ENCODE measurements around the gene TNS1. TPM values are rescaled to one million over a fixed set of nuclear protein-coding genes. Genes with fewer than 3 reads are reported as not detected.

The TNS1 gene
- total and polyA plus RNA-seq, 2 experiments from 2014 or later: 16.2 to 27.6 TPM

GRCh38 chr2:217803653-217803960, 199.2 kb downstream of the TNS1 start:
- H3K27ac ChIP-seq: no peak overlapping the region
- no peaks in the 10 kb centered on the region for H3K9me3 ChIP-seq (ENCODE audit: low read depth)
- no peak overlapping the region for H2AFZ ChIP-seq
- no peak overlapping the region for H3K4me3 ChIP-seq
- no peaks in the 10 kb centered on the region for H3K9me2 ChIP-seq (replicated peaks; ENCODE audit: insufficient read depth)
- no peaks in the 10 kb centered on the region for H3K79me2 ChIP-seq
- WGBS (ENCODE audit: low lambda C conversion rate, missing lambda C conversion rate): 88% methylated on average over 3 of the region's 3 CpGs
- no peak overlapping the region for H3K4me2 ChIP-seq
- H3K36me3 ChIP-seq (replicated peaks; ENCODE audit: insufficient read depth, low read depth): no peaks in the 10 kb centered on the region
- H4K20me1 ChIP-seq (ENCODE audit: insufficient read depth, poor library complexity, severe bottlenecking): no peaks in the 10 kb centered on the region
- TF ChIP-seq EZH2 (IDR thresholded peaks at IDR 0.05; ENCODE audit: borderline replicate concordance): no peak
- TF ChIP-seq EZH2phosphoT487 (IDR thresholded peaks at IDR 0.05; ENCODE audit: low read depth, severe bottlenecking, unreplicated experiment): no peak
- no peak for TF ChIP-seq CTCF (IDR thresholded peaks at IDR 0.05; ENCODE audit: poor library complexity)
- H3K4me1 ChIP-seq (ENCODE audit: insufficient read depth): no peaks in the 10 kb centered on the region
- no peak for DNase-seq (ENCODE audit: low spot score)
- H3K27me3 ChIP-seq: no peaks in the 10 kb centered on the region

- H4K20me1 ChIP-seq (ENCODE audit: insufficient read depth, poor library complexity, severe bottlenecking): no peaks in the 10 kb centered on the region
- no peak overlapping the region for H2AFZ ChIP-seq
- H3K9me3 ChIP-seq (ENCODE audit: low read depth): no peaks in the 10 kb centered on the region
- H3K9me2 ChIP-seq (replicated peaks; ENCODE audit: insufficient read depth): no peaks in the 10 kb centered on the region
- H3K4me1 ChIP-seq (ENCODE audit: insufficient read depth): no peaks in the 10 kb centered on the region
- H3K4me3 ChIP-seq: no peak overlapping the region
- no peak for TF ChIP-seq EZH2 (IDR thresholded peaks at IDR 0.05; ENCODE audit: borderline replicate concordance)
- TF ChIP-seq EZH2phosphoT487 (IDR thresholded peaks at IDR 0.05; ENCODE audit: low read depth, severe bottlenecking, unreplicated experiment): no peak
- no peak for TF ChIP-seq CTCF (IDR thresholded peaks at IDR 0.05; ENCODE audit: poor library complexity)
- no peaks in the 10 kb centered on the region for H3K79me2 ChIP-seq
- DNase-seq (ENCODE audit: low spot score): no peak
- H3K27me3 ChIP-seq: no peaks in the 10 kb centered on the region
- H3K36me3 ChIP-seq (replicated peaks; ENCODE audit: insufficient read depth, low read depth): no peaks in the 10 kb centered on the region
- H3K4me2 ChIP-seq: no peak overlapping the region
- H3K27ac ChIP-seq: no peak overlapping the region
- WGBS (ENCODE audit: low lambda C conversion rate, missing lambda C conversion rate): 94% methylated on average over 7 of the region's 7 CpGs
Measured at GRCh38 chr2:217802876-217803652, 199.7 kb downstream of the TNS1 start.

- Histone ChIP-seq H3K4me2 (no peak overlapping the region), H4K20me1 (ENCODE audit: insufficient read depth, poor library complexity, severe bottlenecking) (no peaks in the 10 kb centered on the region), H2AFZ (no peak overlapping the region), H3K36me3 (replicated peaks; ENCODE audit: insufficient read depth, low read depth) (no peaks in the 10 kb centered on the region), H3K27me3 (no peaks in the 10 kb centered on the region), H3K27ac (no peak overlapping the region), H3K9me2 (replicated peaks; ENCODE audit: insufficient read depth) (no peaks in the 10 kb centered on the region), H3K79me2 (no peaks in the 10 kb centered on the region), H3K4me1 (ENCODE audit: insufficient read depth) (no peaks in the 10 kb centered on the region), H3K4me3 (no peak overlapping the region), H3K9me3 (ENCODE audit: low read depth) (no peaks in the 10 kb centered on the region)
- 88% methylated on average over 4 of the region's 4 CpGs for WGBS (ENCODE audit: low lambda C conversion rate, missing lambda C conversion rate)
- DNase-seq (ENCODE audit: low spot score): no peak
- no peak for TF ChIP-seq EZH2 (IDR thresholded peaks at IDR 0.05; ENCODE audit: borderline replicate concordance)
- TF ChIP-seq EZH2phosphoT487 (IDR thresholded peaks at IDR 0.05; ENCODE audit: low read depth, severe bottlenecking, unreplicated experiment): no peak
- no peak for TF ChIP-seq CTCF (IDR thresholded peaks at IDR 0.05; ENCODE audit: poor library complexity)
Measured at GRCh38 chr2:217802266-217802665, 200.5 kb downstream of the TNS1 start.

All from hepatocyte (in vitro differentiated cells).